HepG2 (cell line): ENCODE results near the gene TBC1D5. TPM values are rescaled to one million over a fixed set of nuclear protein-coding genes. Genes with fewer than 3 reads are reported as not detected.
"Not testable (repeated sequence)": the region's sequence is repeated elsewhere in the genome, so short reads cannot be mapped to it uniquely, and the experiment has no call there.

Source experiments
- ATAC-seq: fragments of 200-7000 bp; cut with Tn5 transposase; 3 replicates; pipeline ENCODE4 v1.9.1; 2020; ENCODE audit warnings: mild to moderate bottlenecking, moderate library complexity
- BruUV-seq: library from RNA; stranded (reverse); fragments of 400-500 nt; replicated peaks from 2 replicates; lab custom pipeline; 2021; lab: Mats Ljungman, UMichigan
- CTCF ChIA-PET: fragments of 300-600 bp; formaldehyde crosslinking; extraction: SDS; loops from one replicate; lab custom pipeline; 2021; ENCODE audit warnings: low total read pairs, inconsistent platforms, low intra/inter-chr PET ratio; lab: Yijun Ruan, JAX
- POLR2A ChIA-PET: fragments of 350-600 bp; sonication (Branson Sonifier 250); formaldehyde crosslinking; loops from one replicate; lab custom pipeline; 2020; ENCODE audit warnings: antibody characterized with exemption, inconsistent platforms; lab: Yijun Ruan, JAX
- DNase-seq: peaks from one replicate; pipeline ENCODE4 v3.0.0-alpha.2; 2015; ENCODE audit warnings: low spot score
- FAIRE-seq: peaks from 3 replicates; lab custom pipeline; 2011; peaks lifted over from hg19 to GRCh38; lab: Jason Lieb, UNC
- H2AFZ ChIP-seq: one replicate; pipeline ENCODE4 v1.6.1; 2011; ENCODE audit warnings: low read length, inconsistent platforms
- H3K27ac ChIP-seq: fragments of 300-600 bp; 3 replicates; pipeline ENCODE4 v1.8.0; 2011; ENCODE audit warnings: mixed run types, mild to moderate bottlenecking, mixed read lengths, low read length, inconsistent platforms; ENCODE audit not compliant: insufficient read depth; ENCODE audit errors: extremely low read length
- H3K27me3 ChIP-seq, 2 experiments: fragments of 200-600 bp in 1 of 2; 2 replicates in 1 of 2; 3 replicates in 1 of 2; pipeline versions ENCODE4 v1.6.0 to v1.8.0; 2011; ENCODE audit warnings: low read length in 2 of 2, mild to moderate bottlenecking in 2 of 2, moderate library complexity in 2 of 2, inconsistent platforms in 1 of 2; ENCODE audit not compliant: insufficient read depth in 2 of 2, control insufficient read depth in 1 of 2
- H3K36me3 ChIP-seq, 2 experiments: fragments of 200-600 bp in 1 of 2; replicated peaks in 1 of 2; 2 replicates in 1 of 2; 3 replicates in 1 of 2; pipeline versions ENCODE4 v1.5.1 to v1.8.0; 2011; ENCODE audit warnings: low read length in 2 of 2, inconsistent platforms in 1 of 2; ENCODE audit not compliant: insufficient read depth in 2 of 2, control insufficient read depth in 1 of 2
- H3K4me1 ChIP-seq: 2 replicates; pipeline ENCODE4 v1.5.1; 2012; ENCODE audit warnings: low read length, inconsistent platforms; ENCODE audit not compliant: insufficient read depth
- H3K4me2 ChIP-seq: 2 replicates; pipeline ENCODE4 v1.6.0; 2011; ENCODE audit warnings: low read depth, low read length, inconsistent platforms
- H3K4me3 ChIP-seq, 3 experiments: fragments of 200-600 bp in 1 of 3; sonication (generic), shearing (Covaris generic) in 1 of 3; replicated peaks in 1 of 3; 2 replicates each; pipeline ENCODE4 v1.5.1; 2011 to 2016; ENCODE audit warnings: low read length in 3 of 3, inconsistent platforms in 2 of 3, low read depth in 2 of 3, mild to moderate bottlenecking in 2 of 3, control low read depth in 1 of 3, mixed read lengths in 1 of 3; ENCODE audit not compliant: insufficient read depth in 1 of 3
- H3K79me2 ChIP-seq: one replicate; pipeline ENCODE4 v1.6.1; 2011; ENCODE audit warnings: low read length, inconsistent platforms; ENCODE audit not compliant: insufficient read depth
- H3K9ac ChIP-seq: 2 replicates; pipeline ENCODE4 v1.6.0; 2011; ENCODE audit warnings: mild to moderate bottlenecking, low read depth, low read length, inconsistent platforms; ENCODE audit not compliant: insufficient read depth
- H3K9me3 ChIP-seq: 2 replicates; pipeline ENCODE4 v1.5.1; 2012; ENCODE audit warnings: mild to moderate bottlenecking, low read length
- H4K20me1 ChIP-seq: 2 replicates; pipeline ENCODE4 v1.6.0; 2011; ENCODE audit warnings: inconsistent platforms, mild to moderate bottlenecking, low read length, moderate library complexity; ENCODE audit not compliant: insufficient read depth
- ZBTB1 ChIP-seq: sonication (generic); formaldehyde crosslinking; IDR thresholded peaks from 2 replicates; pipeline ENCODE4 v1.4.0; 2020; ENCODE audit warnings: missing genetic modification reagents, borderline replicate concordance
- ZNF660 ChIP-seq: sonication (generic); formaldehyde crosslinking; IDR thresholded peaks from 2 replicates; pipeline ENCODE4 v1.5.1; 2020; ENCODE audit warnings: mild to moderate bottlenecking, low read depth, missing genetic modification reagents, borderline replicate concordance
- WGBS: methylation state at CpG from one replicate; pipeline ENCODE4 v1.1.6; 2017; ENCODE audit warnings: low lambda C conversion rate; 5-methylcytosine and 5-hydroxymethylcytosine counted together
- in situ Hi-C: cut with HindIII; loops from 2 replicates; pipeline ENCODE4 v1.10.0; 2017; ENCODE audit warnings: low pct_unique_long_range_greater_than_20kb; ENCODE audit not compliant: extremely low pct_ligation_motif_present
- intact Hi-C: fragments of 100-400 bp; cut with micrococcal nuclease; formaldehyde crosslinking; loops from one replicate; pipeline ENCODE4 v1.10.0; 2022; ENCODE audit not compliant: unreplicated experiment
- polyA plus RNA-seq, 8 experiments: library from polyadenylated mRNA; depleted of rRNA in 3 of 8; stranded (reverse) in 7 of 8; unstranded in 1 of 8; fragments of >200 nt; fragmentation: Illumina TruSeq in 4 of 8; extraction: Trizol in 4 of 8; gene quantifications; 2 replicates each; pipeline versions ENCODE4 v1.2.1 to v1.2.3, GENCODE V29; 2011 to 2016; ENCODE audit warnings: low read depth in 4 of 8, missing spikeins in 1 of 8, mixed read lengths in 1 of 8; ENCODE audit not compliant: insufficient read depth in 1 of 8
- total RNA-seq, 5 experiments: library from RNA; depleted of rRNA; stranded (reverse); fragments of >200 nt; fragmentation: Illumina TruSeq; extraction: Trizol; gene quantifications; 2 replicates each; pipeline ENCODE4 v1.2.3, GENCODE V29; 2016; ENCODE audit warnings: low read depth in 1 of 5

The TBC1D5 gene
- total and polyA plus RNA-seq, 2 of the 13 experiments (the other 11 are each of a cell fraction or from before 2014, with no cell fraction given): 19.2 to 33.3 TPM

- no peaks in the 10 kb centered on the region for H3K79me2 ChIP-seq
- TF ChIP-seq ZNF660 (CRISPR knock-in tag) (no peak), ZBTB1 (no peak)
- 0 out of 5 replicates have a peak, but pooled peaks cover 0 to 4% of the 10 kb centered on the region in 2 experiments for H3K27me3 ChIP-seq
- H3K4me3 ChIP-seq: no peak overlapping the region
- no peak overlapping the region for H3K4me2 ChIP-seq
- ATAC-seq: no peak
- 8% methylated on average over 3 of the region's 3 CpGs for WGBS
- BruUV-seq: no TSS peak
- H4K20me1 ChIP-seq: no peaks in the 10 kb centered on the region
- H3K9ac ChIP-seq: no peak overlapping the region
- H3K36me3 ChIP-seq: no peaks in the 10 kb centered on the region
- CTCF ChIA-PET: no interaction called here
- intact Hi-C loops: no loop called here
- no peak for DNase-seq
- no peak for FAIRE-seq
- no peaks in the 10 kb centered on the region for H3K4me1 ChIP-seq
- no peaks in the 10 kb centered on the region for H3K9me3 ChIP-seq
- H2AFZ ChIP-seq: no peak overlapping the region
- in situ Hi-C loops: no loop called here
- no peak overlapping the region for H3K27ac ChIP-seq
- POLR2A ChIA-PET: no interaction called here
These were observed 612.9 kb downstream of the TBC1D5 start for GRCh38 chr3:17129556-17129955.

GRCh38 chr3:17128671-17129070, 613.8 kb downstream of the TBC1D5 start:
- H3K9me3 ChIP-seq, H3K4me2 ChIP-seq, POLR2A ChIA-PET, intact Hi-C loops, H3K27me3 ChIP-seq, H4K20me1 ChIP-seq, H3K4me3 ChIP-seq, H2AFZ ChIP-seq, CTCF ChIA-PET, in situ Hi-C loops, H3K36me3 ChIP-seq, H3K9ac ChIP-seq, ATAC-seq, BruUV-seq, H3K4me1 ChIP-seq, FAIRE-seq, DNase-seq, H3K27ac ChIP-seq, H3K79me2 ChIP-seq: not testable (repeated sequence)
- no CpG with 5 or more reads among the region's 3 CpGs for WGBS
